Upper lobe of right lung (tissue), 1 donor: ENCODE measurements around the gene MALSU1. TPM values are rescaled to one million over a fixed set of nuclear protein-coding genes. Genes with fewer than 3 reads are reported as not detected.
A peak's percentile ranks its signal among the peaks of the same experiment; 100 is the strongest.

ENCODE experiments used
- ATAC-seq: fragments of 200-7000 bp; cut with Tn5 transposase; one replicate; pipeline ENCODE4 v1.9.1; 2020; ENCODE audit warnings: mild to moderate bottlenecking, moderate library complexity
- DNase-seq: peaks from one replicate; pipeline ENCODE4 v3.0.0-alpha.2; 2020
- H3K27ac ChIP-seq: fragments of 200-600 bp; one replicate; pipeline ENCODE4 v1.8.0; 2022
- H3K27me3 ChIP-seq: fragments of 200-600 bp; one replicate; pipeline ENCODE4 v1.8.0; 2022; ENCODE audit warnings: mild to moderate bottlenecking
- H3K36me3 ChIP-seq: fragments of 200-600 bp; one replicate; pipeline ENCODE4 v1.8.0; 2022
- H3K4me1 ChIP-seq: fragments of 200-600 bp; one replicate; pipeline ENCODE4 v1.8.0; 2022
- H3K4me3 ChIP-seq: fragments of 200-600 bp; one replicate; pipeline ENCODE4 v1.8.0; 2022; ENCODE audit warnings: mild to moderate bottlenecking
- H3K9me3 ChIP-seq: fragments of 200-600 bp; one replicate; pipeline ENCODE4 v1.8.0; 2022
- CTCF ChIP-seq: fragments of 200-600 bp; IDR thresholded peaks from one replicate; pipeline ENCODE4 v1.8.0; 2022; ENCODE audit warnings: antibody characterized with exemption
- intact Hi-C: fragments of 100-400 bp; cut with DNase I; formaldehyde crosslinking; loops from one replicate; pipeline ENCODE4 v1.11.0; 2022
- total RNA-seq: library from RNA; stranded (reverse); fragmentation: NEBNext Ultra II Directional; extraction: Animal tissue kit (Norgen Biotek cat#: 25700); gene quantifications from one replicate; pipeline ENCODE4 v1.2.1, GENCODE V29; 2021
- donor health status: DM: no; HTN: yes; CAD: no; lungs with severe emphysema.

MALSU1 gene
- total RNA-seq, 1 donor from 2014 or later: 42.2 TPM

DNA sequence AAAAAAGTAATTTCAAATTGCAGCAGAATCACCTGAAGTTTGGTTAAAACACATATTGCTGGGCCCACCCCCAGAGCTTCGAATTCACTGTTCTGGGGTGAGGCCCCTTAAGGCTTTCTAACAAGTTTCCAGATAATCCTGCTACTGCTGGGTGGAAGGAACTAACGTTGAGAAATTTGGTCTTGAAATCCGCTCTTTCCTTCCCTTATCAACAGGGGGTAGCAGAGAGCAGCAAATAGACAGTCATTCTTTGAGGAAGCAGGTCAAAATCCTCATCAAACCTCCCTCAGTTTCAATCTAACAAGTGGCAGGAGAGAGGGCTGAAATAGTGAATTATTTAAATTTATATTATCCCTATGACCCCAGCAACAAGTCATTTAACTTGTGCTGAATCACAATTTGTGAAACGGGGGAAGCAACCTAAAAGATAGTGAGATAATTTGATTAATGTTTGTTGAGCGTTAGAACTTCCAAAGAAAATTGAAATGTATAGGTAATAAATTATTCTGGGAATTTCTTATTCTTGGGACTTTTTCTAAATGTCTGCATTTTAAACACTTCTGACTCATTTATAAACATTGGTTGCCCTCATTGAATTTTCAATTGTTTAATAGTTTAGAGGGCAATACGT is 21.7 kb upstream of the MALSU1 start:
- intact Hi-C loops: no loop called here
- H3K9me3 ChIP-seq: no peaks in the 10 kb centered on the region
- peaks cover 4% of the 10 kb centered on the region for H3K4me1 ChIP-seq
- ATAC-seq: peak; percentile 82
- no peaks in the 10 kb centered on the region for H3K36me3 ChIP-seq
- H3K27ac ChIP-seq: no peak overlapping the region
- H3K4me3 ChIP-seq: no peak overlapping the region
- peak; percentile 73 for TF ChIP-seq CTCF
- no peak for DNase-seq
- no peaks in the 10 kb centered on the region for H3K27me3 ChIP-seq

- intact Hi-C loops: no loop called here
- H3K27ac ChIP-seq: no peak overlapping the region
- H3K4me1 ChIP-seq: no peaks in the 10 kb centered on the region
- H3K4me3 ChIP-seq: no peak overlapping the region
- H3K36me3 ChIP-seq: no peaks in the 10 kb centered on the region
- no peak for TF ChIP-seq CTCF
- H3K27me3 ChIP-seq: no peaks in the 10 kb centered on the region
- H3K9me3 ChIP-seq: no peaks in the 10 kb centered on the region
- no peak for ATAC-seq
- no peak for DNase-seq
These were observed 19.2 kb upstream of the MALSU1 start for GRCh38 chr7:23279819-23280525.

- ATAC-seq (no peak), DNase-seq (no peak)
- H3K4me3 ChIP-seq: no peak overlapping the region
- intact Hi-C loops: no loop called here
- no peaks in the 10 kb centered on the region for H3K4me1 ChIP-seq
- no peak overlapping the region for H3K27ac ChIP-seq
- TF ChIP-seq CTCF: no peak
- no peaks in the 10 kb centered on the region for H3K9me3 ChIP-seq
- H3K36me3 ChIP-seq: no peaks in the 10 kb centered on the region
- no peaks in the 10 kb centered on the region for H3K27me3 ChIP-seq
These were observed 16.1 kb upstream of the MALSU1 start for GRCh38 chr7:23283086-23283485.

- Histone ChIP-seq H3K27me3 (no peaks in the 10 kb centered on the region), H3K4me3 (no peak overlapping the region), H3K9me3 (no peaks in the 10 kb centered on the region), H3K27ac (no peak overlapping the region), H3K36me3 (no peaks in the 10 kb centered on the region), H3K4me1 (no peaks in the 10 kb centered on the region)
- intact Hi-C loops: no loop called here
- ATAC-seq (no peak), DNase-seq (no peak)
- no peak for TF ChIP-seq CTCF
These were observed 14.3 kb upstream of the MALSU1 start for GRCh38 chr7:23284871-23285270.

- H3K27me3 ChIP-seq: no peaks in the 10 kb centered on the region
- intact Hi-C loops: no loop called here
- no peak for TF ChIP-seq CTCF
- no peak overlapping the region for H3K4me3 ChIP-seq
- no peaks in the 10 kb centered on the region for H3K9me3 ChIP-seq
- DNase-seq: no peak
- H3K36me3 ChIP-seq: no peaks in the 10 kb centered on the region
- no peak overlapping the region for H3K27ac ChIP-seq
- H3K4me1 ChIP-seq: no peaks in the 10 kb centered on the region
- no peak for ATAC-seq
These were observed 13.2 kb upstream of the MALSU1 start for GRCh38 chr7:23285657-23286646.
